Endothelial cell of umbilical vein (primary cell): Measurements from ENCODE around the gene OGFOD2. TPM values are rescaled to one million over a fixed set of nuclear protein-coding genes. Genes with fewer than 3 reads are reported as not detected.

Experiments used
- BruUV-seq: library from RNA; stranded (reverse); fragments of 400-500 nt; replicated peaks from 2 replicates; lab custom pipeline; 2021; lab: Mats Ljungman, UMichigan
- CTCF ChIA-PET: fragments of 300-600, 350-600 bp; sonication (Branson Sonifier 250); formaldehyde crosslinking; loops from one replicate; lab custom pipeline; 2021; ENCODE audit warnings: antibody characterized with exemption, inconsistent platforms; lab: Charles Lee
- POLR2A ChIA-PET: fragments of 300-600, 350-600 bp; sonication (Branson Sonifier 250); formaldehyde crosslinking; loops from one replicate; lab custom pipeline; 2021; ENCODE audit warnings: antibody characterized with exemption, inconsistent platforms; lab: Charles Lee
- DNase-seq: peaks from one replicate; pipeline ENCODE4 v3.0.0-alpha.2; 2011; ENCODE audit warnings: low read depth, low spot score
- FAIRE-seq: peaks from 2 replicates; lab custom pipeline; 2011; peaks lifted over from hg19 to GRCh38; lab: Jason Lieb, UNC
- H2AFZ ChIP-seq: 2 replicates; pipeline ENCODE4 v1.6.0; 2012; ENCODE audit warnings: low read depth, low read length, control low read depth, inconsistent platforms
- H3K27ac ChIP-seq: 2 replicates; pipeline ENCODE4 v1.5.1; 2011; ENCODE audit warnings: low read depth, mild to moderate bottlenecking, control low read depth, low read length, moderate library complexity; ENCODE audit not compliant: insufficient read depth
- H3K27me3 ChIP-seq, 2 experiments: 2 replicates each; pipeline versions ENCODE4 v1.6.0 to v1.6.1; 2011; ENCODE audit warnings: low read length in 2 of 2, mixed read lengths in 1 of 2; ENCODE audit not compliant: control insufficient read depth in 2 of 2, insufficient read depth in 2 of 2
- H3K36me3 ChIP-seq, 2 experiments: 2 replicates in 1 of 2; 3 replicates in 1 of 2; pipeline ENCODE4 v1.5.1; 2011; ENCODE audit warnings: low read length in 2 of 2, mild to moderate bottlenecking in 1 of 2, moderate library complexity in 1 of 2; ENCODE audit not compliant: control insufficient read depth in 2 of 2, insufficient read depth in 2 of 2; ENCODE audit errors: extremely low read depth in 1 of 2
- H3K4me1 ChIP-seq: 3 replicates; pipeline ENCODE4 v1.5.1; 2011; ENCODE audit warnings: mild to moderate bottlenecking, low read length; ENCODE audit not compliant: control insufficient read depth, insufficient read depth; ENCODE audit errors: extremely low read depth
- H3K4me2 ChIP-seq: 2 replicates; pipeline ENCODE4 v1.6.1; 2011; ENCODE audit warnings: low read length, control low read depth, mixed read lengths; ENCODE audit not compliant: insufficient read depth
- H3K4me3 ChIP-seq, 3 experiments: fragments of 200-600 bp in 1 of 3; sonication (generic), shearing (Covaris generic) in 1 of 3; replicated peaks in 1 of 3; 2 replicates each; pipeline ENCODE4 v1.5.1; 2011 to 2016; ENCODE audit warnings: control low read depth in 3 of 3, low read length in 3 of 3, mild to moderate bottlenecking in 2 of 3, inconsistent platforms in 1 of 3, low read depth in 1 of 3, moderate library complexity in 1 of 3; ENCODE audit not compliant: insufficient read depth in 1 of 3
- H3K79me2 ChIP-seq: 2 replicates; pipeline ENCODE4 v1.6.0; 2012; ENCODE audit warnings: low read length, inconsistent platforms; ENCODE audit not compliant: control insufficient read depth, insufficient read depth
- H3K9ac ChIP-seq: replicated peaks from 2 replicates; pipeline ENCODE3; 2011; ENCODE audit warnings: low read length, control low read depth; ENCODE audit not compliant: insufficient read depth; ENCODE audit errors: extremely low read depth
- H3K9me1 ChIP-seq: replicated peaks from 3 replicates; pipeline ENCODE4 v1.6.0; 2011; ENCODE audit warnings: mild to moderate bottlenecking, low read length; ENCODE audit not compliant: control insufficient read depth, insufficient read depth; ENCODE audit errors: extremely low read depth
- H3K9me3 ChIP-seq: replicated peaks from 2 replicates; pipeline ENCODE4 v1.5.1; 2012; ENCODE audit warnings: low read length, inconsistent platforms; ENCODE audit not compliant: control insufficient read depth, insufficient read depth
- H4K20me1 ChIP-seq: replicated peaks from 2 replicates; pipeline ENCODE3; 2011; ENCODE audit warnings: mild to moderate bottlenecking, low read length; ENCODE audit not compliant: control insufficient read depth, insufficient read depth; ENCODE audit errors: extremely low read depth
- EZH2 ChIP-seq: IDR thresholded peaks from 2 replicates; pipeline ENCODE4 v1.6.1; 2012; ENCODE audit warnings: borderline replicate concordance, low read depth, mild to moderate bottlenecking, moderate library complexity, low read length, inconsistent platforms; ENCODE audit not compliant: severe bottlenecking
- FOS ChIP-seq: IDR thresholded peaks from 2 replicates; pipeline ENCODE4 v1.6.1; 2011; ENCODE audit warnings: mild to moderate bottlenecking, low read length, moderate library complexity, borderline replicate concordance; ENCODE audit not compliant: insufficient read depth
- GATA2 ChIP-seq: IDR thresholded peaks from 2 replicates; pipeline ENCODE4 v1.7.0; 2011; ENCODE audit warnings: low read depth, mild to moderate bottlenecking, moderate library complexity, mixed read lengths, low read length; ENCODE audit not compliant: insufficient read length, insufficient read depth
- JUN ChIP-seq: IDR thresholded peaks from 2 replicates; pipeline ENCODE4 v1.6.1; 2011; ENCODE audit warnings: borderline replicate concordance, low read depth; ENCODE audit not compliant: insufficient read length, insufficient read depth
- MYC ChIP-seq: IDR thresholded peaks from one replicate; pipeline ENCODE4 v1.6.1; 2011; ENCODE audit warnings: mild to moderate bottlenecking, low read depth, low read length
- POLR2A ChIP-seq: IDR thresholded peaks from 2 replicates; pipeline ENCODE4 v1.6.1; 2012; ENCODE audit warnings: low read depth, mild to moderate bottlenecking, control low read depth, low read length
- POLR2AphosphoS5 ChIP-seq: IDR thresholded peaks from 2 replicates; pipeline ENCODE4 v1.6.1; 2012; ENCODE audit warnings: low read depth, mild to moderate bottlenecking, control low read depth, low read length, moderate library complexity; ENCODE audit not compliant: insufficient read depth
- dilution Hi-C: fragments of 300-500 bp; cut with MboI; formaldehyde crosslinking; loops from one replicate; pipeline ENCODE4 v1.15.0; 2019; ENCODE audit warnings: low sequenced_read_pairs; ENCODE audit not compliant: extremely low pct_ligation_motif_present
- intact Hi-C: fragments of 100-400 bp; cut with micrococcal nuclease; formaldehyde crosslinking; loops from one replicate; pipeline ENCODE4 v1.10.0; 2022
- polyA plus RNA-seq, 4 experiments: library from polyadenylated mRNA; depleted of rRNA in 3 of 4; stranded (reverse) in 3 of 4; unstranded in 1 of 4; fragments of >200 nt; gene quantifications; 2 replicates each; pipeline versions ENCODE4 v1.2.1 to v1.2.3, GENCODE V29; 2011 to 2012; ENCODE audit warnings: missing spikeins in 1 of 4
- total RNA-seq: library from RNA; stranded (reverse); gene quantifications from 2 replicates; pipeline ENCODE4 v1.2.3, GENCODE V29; 2021
- TF ChIP-seq, protein P1 (sequence below): IDR thresholded peaks from 2 replicates; pipeline ENCODE4 v1.6.1; 2011; ENCODE audit not compliant: insufficient read depth, insufficient read length
- TF ChIP-seq, protein P2 (sequence below), 2 donors: IDR thresholded peaks; 1 replicate in 1 of 2; 2 replicates in 1 of 2; pipeline ENCODE4 v1.5.1; 2011; ENCODE audit warnings: low read length in 2 of 2, mild to moderate bottlenecking in 2 of 2, moderate library complexity in 2 of 2, control low read depth in 1 of 2, inconsistent platforms in 1 of 2, low read depth in 1 of 2; ENCODE audit not compliant: insufficient read depth in 1 of 2; ENCODE audit errors: extremely low read depth in 1 of 2

The OGFOD2 gene
- total and polyA plus RNA-seq, 2 donors (not counting 3 experiments of a cell fraction or from before 2014, with no cell fraction given) = 16.8 to 24.1 TPM

DNA sequence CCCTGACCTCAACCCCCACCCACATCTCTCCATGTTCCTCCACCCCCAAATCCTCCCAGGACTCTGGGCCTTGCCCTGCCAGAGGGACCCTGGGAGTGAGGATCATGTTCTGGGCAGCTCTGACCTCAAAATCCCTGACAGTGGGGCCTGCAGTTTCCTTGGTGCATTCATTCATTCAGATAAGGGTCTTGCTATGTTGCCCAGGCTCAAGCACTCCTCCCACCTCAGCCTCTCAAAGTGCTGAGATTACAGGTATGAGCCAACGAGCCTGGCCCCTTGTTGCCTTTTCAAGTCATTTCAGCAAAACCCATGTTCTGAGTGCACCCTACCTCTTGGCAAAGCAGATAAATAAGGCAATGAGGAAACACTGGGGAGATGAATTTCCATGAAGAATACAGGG lies 35.1 kb downstream of the OGFOD2 start:
- Histone ChIP-seq H3K4me2 (no peak overlapping the region), H3K4me3 (no peak overlapping the region), H3K27ac (no peak overlapping the region), H3K27me3 (no peaks in the 10 kb centered on the region), H3K36me3 (no peaks in the 10 kb centered on the region), H3K4me1 (no peaks in the 10 kb centered on the region), H2AFZ (no peak overlapping the region), H4K20me1 (no peaks in the 10 kb centered on the region), H3K9me1 (no peaks in the 10 kb centered on the region), H3K9me3 (no peaks in the 10 kb centered on the region), H3K9ac (no peak overlapping the region), H3K79me2 (no peaks in the 10 kb centered on the region)
- dilution Hi-C loops = no loop called here
- no peak for TF ChIP-seq MYC
- TF ChIP-seq POLR2AphosphoS5 = no peak
- no peak for TF ChIP-seq EZH2
- TF ChIP-seq JUN = no peak
- TF ChIP-seq POLR2A = no peak
- TF ChIP-seq, protein P1, sequence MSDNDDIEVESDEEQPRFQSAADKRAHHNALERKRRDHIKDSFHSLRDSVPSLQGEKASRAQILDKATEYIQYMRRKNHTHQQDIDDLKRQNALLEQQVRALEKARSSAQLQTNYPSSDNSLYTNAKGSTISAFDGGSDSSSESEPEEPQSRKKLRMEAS = no peak
- POLR2A ChIA-PET = no interaction called here
- intact Hi-C loops = no loop called here
- FAIRE-seq (no peak), DNase-seq (no peak)
- CTCF ChIA-PET = interaction anchor here (0.9 kb wide), 1 partner anchor 228 kb away, joined by 4 read pairs; no protein-coding TSS in a partner anchor
- BruUV-seq = no TSS peak

- CTCF ChIA-PET = interaction anchor here (0.9 kb wide), 1 partner anchor 228 kb away, joined by 4 read pairs; no protein-coding TSS in a partner anchor
- dilution Hi-C loops = no loop called here
- no TSS peak for BruUV-seq
Observed at GRCh38 chr12:123010681-123011080, 35.6 kb downstream of the OGFOD2 start.

More at GRCh38 chr12:123010681-123011080, 35.6 kb downstream of the OGFOD2 start:
- H2AFZ ChIP-seq = no peak overlapping the region
- H3K36me3 ChIP-seq = no peaks in the 10 kb centered on the region
- no peaks in the 10 kb centered on the region for H3K79me2 ChIP-seq
- no peaks in the 10 kb centered on the region for H4K20me1 ChIP-seq
- H3K4me1 ChIP-seq = no peaks in the 10 kb centered on the region
- no peak overlapping the region for H3K4me2 ChIP-seq
- FAIRE-seq = no peak
- H3K9ac ChIP-seq = no peak overlapping the region
- TF ChIP-seq POLR2A (no peak), GATA2 (no peak), JUN (no peak), EZH2 (no peak), POLR2AphosphoS5 (no peak), FOS (no peak), MYC (no peak)
- TF ChIP-seq, protein P2, sequence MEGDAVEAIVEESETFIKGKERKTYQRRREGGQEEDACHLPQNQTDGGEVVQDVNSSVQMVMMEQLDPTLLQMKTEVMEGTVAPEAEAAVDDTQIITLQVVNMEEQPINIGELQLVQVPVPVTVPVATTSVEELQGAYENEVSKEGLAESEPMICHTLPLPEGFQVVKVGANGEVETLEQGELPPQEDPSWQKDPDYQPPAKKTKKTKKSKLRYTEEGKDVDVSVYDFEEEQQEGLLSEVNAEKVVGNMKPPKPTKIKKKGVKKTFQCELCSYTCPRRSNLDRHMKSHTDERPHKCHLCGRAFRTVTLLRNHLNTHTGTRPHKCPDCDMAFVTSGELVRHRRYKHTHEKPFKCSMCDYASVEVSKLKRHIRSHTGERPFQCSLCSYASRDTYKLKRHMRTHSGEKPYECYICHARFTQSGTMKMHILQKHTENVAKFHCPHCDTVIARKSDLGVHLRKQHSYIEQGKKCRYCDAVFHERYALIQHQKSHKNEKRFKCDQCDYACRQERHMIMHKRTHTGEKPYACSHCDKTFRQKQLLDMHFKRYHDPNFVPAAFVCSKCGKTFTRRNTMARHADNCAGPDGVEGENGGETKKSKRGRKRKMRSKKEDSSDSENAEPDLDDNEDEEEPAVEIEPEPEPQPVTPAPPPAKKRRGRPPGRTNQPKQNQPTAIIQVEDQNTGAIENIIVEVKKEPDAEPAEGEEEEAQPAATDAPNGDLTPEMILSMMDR (IDR thresholded peaks at IDR 0.05; ENCODE audit: extremely low read depth in 1 of 2, insufficient read depth in 1 of 2, low read depth in 1 of 2, low read length in 2 of 2) = no peak
- TF ChIP-seq, protein P1 = no peak
- intact Hi-C loops = no loop called here
- no peak for DNase-seq
- POLR2A ChIA-PET = no interaction called here
- H3K27ac ChIP-seq = no peak overlapping the region
- H3K9me3 ChIP-seq = no peaks in the 10 kb centered on the region
- H3K9me1 ChIP-seq = no peaks in the 10 kb centered on the region
- H3K27me3 ChIP-seq = no peaks in the 10 kb centered on the region
- H3K4me3 ChIP-seq = no peak overlapping the region
